MCF 10A (cell line): Measurements from ENCODE around the gene PMF1. TPM values are rescaled to one million over a fixed set of nuclear protein-coding genes. Genes with fewer than 3 reads are reported as not detected.

Source experiments
- BruUV-seq: library from RNA; stranded (reverse); fragments of 400-500 nt; replicated peaks from 2 replicates; lab custom pipeline; 2021; lab: Mats Ljungman, UMichigan
- CTCF ChIA-PET: fragments of 300-600 bp; sonication (Branson Sonifier 250); formaldehyde crosslinking; extraction: SDS; loops from one replicate; lab custom pipeline; 2021; ENCODE audit warnings: antibody characterized with exemption, inconsistent platforms; lab: Yijun Ruan, JAX
- POLR2A ChIA-PET: fragments of 300-600, 350-650 bp; sonication (Branson Sonifier 250); formaldehyde crosslinking; extraction: SDS; loops from one replicate; lab custom pipeline; 2020; ENCODE audit warnings: antibody characterized with exemption, inconsistent platforms; lab: Yijun Ruan, JAX
- DNase-seq: peaks from one replicate; pipeline ENCODE4 v3.0.0-alpha.2; 2018; ENCODE audit not compliant: unreplicated experiment
- H3K27ac Mint-ChIP-seq: one replicate; pipeline ENCODE4 v1.8.0; 2022; ENCODE audit warnings: mild to moderate bottlenecking, low read depth, mixed read lengths; ENCODE audit not compliant: unreplicated experiment
- H3K27me3 Mint-ChIP-seq: one replicate; pipeline ENCODE4 v1.8.0; 2022; ENCODE audit warnings: mixed read lengths; ENCODE audit not compliant: insufficient read depth, unreplicated experiment
- H3K36me3 Mint-ChIP-seq: one replicate; pipeline ENCODE4 v1.8.0; 2022; ENCODE audit warnings: mild to moderate bottlenecking, moderate library complexity, mixed read lengths; ENCODE audit not compliant: insufficient read depth, unreplicated experiment
- H3K4me1 Mint-ChIP-seq: one replicate; pipeline ENCODE4 v1.8.0; 2022; ENCODE audit warnings: mixed read lengths; ENCODE audit not compliant: insufficient read depth, unreplicated experiment
- H3K4me3 Mint-ChIP-seq: one replicate; pipeline ENCODE4 v1.8.0; 2022; ENCODE audit warnings: mild to moderate bottlenecking, moderate library complexity, mixed read lengths; ENCODE audit not compliant: unreplicated experiment
- H3K9me3 Mint-ChIP-seq: one replicate; pipeline ENCODE4 v1.8.0; 2022; ENCODE audit warnings: mixed read lengths; ENCODE audit not compliant: unreplicated experiment
- intact Hi-C: fragments of 100-400 bp; cut with micrococcal nuclease; formaldehyde crosslinking; loops from 2 replicates; pipeline ENCODE4 v1.14.1; 2022
- total RNA-seq: library from RNA; stranded (reverse); gene quantifications from 2 replicates; pipeline ENCODE4 v1.2.3, GENCODE V29; 2022
- TF ChIP-seq, protein P1 (sequence below): fragments of 200-600 bp; IDR thresholded peaks from one replicate; pipeline ENCODE4 v1.8.0; 2022; ENCODE audit warnings: antibody characterized with exemption, mild to moderate bottlenecking; ENCODE audit not compliant: unreplicated experiment

The PMF1 gene
- total RNA-seq, 1 experiment from 2014 or later = 77.7 TPM

DNA sequence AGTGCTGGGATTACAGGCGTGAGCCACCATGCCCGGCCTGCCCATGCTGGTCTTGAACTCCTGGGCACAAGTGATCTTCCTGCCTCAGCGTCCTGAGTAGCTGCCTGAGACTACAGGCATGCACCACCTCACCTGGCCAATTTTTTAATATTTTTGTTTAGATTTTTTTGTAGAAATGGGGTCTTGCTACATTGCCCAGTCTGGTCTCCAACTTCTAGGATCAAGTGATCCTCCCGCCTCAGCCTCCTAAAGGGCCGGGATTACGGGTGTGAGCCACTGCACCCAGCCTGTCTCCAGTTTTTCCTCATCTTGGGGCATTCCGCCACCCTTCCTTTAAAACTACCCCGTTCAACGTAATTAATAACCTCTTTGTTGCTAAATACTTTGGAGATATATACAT is 7.4 kb downstream of the PMF1 start:
- Mint-ChIP-seq H3K9me3 (no peaks in the 10 kb centered on the region), H3K27ac (no peak overlapping the region), H3K27me3 (no peaks in the 10 kb centered on the region), H3K4me3 (no peak overlapping the region), H3K36me3 (peaks cover 48% of the 10 kb centered on the region), H3K4me1 (peaks cover 38% of the 10 kb centered on the region)
- CTCF ChIA-PET = interaction anchor here (0.6 to 22.6 kb wide), 6 partner anchors 25 to 145 kb away, joined by 3 to 524 read pairs (median 3); no protein-coding TSS in a partner anchor
- intact Hi-C loops = no loop called here
- no TSS peak for BruUV-seq
- no peak for DNase-seq
- TF ChIP-seq, protein P1, sequence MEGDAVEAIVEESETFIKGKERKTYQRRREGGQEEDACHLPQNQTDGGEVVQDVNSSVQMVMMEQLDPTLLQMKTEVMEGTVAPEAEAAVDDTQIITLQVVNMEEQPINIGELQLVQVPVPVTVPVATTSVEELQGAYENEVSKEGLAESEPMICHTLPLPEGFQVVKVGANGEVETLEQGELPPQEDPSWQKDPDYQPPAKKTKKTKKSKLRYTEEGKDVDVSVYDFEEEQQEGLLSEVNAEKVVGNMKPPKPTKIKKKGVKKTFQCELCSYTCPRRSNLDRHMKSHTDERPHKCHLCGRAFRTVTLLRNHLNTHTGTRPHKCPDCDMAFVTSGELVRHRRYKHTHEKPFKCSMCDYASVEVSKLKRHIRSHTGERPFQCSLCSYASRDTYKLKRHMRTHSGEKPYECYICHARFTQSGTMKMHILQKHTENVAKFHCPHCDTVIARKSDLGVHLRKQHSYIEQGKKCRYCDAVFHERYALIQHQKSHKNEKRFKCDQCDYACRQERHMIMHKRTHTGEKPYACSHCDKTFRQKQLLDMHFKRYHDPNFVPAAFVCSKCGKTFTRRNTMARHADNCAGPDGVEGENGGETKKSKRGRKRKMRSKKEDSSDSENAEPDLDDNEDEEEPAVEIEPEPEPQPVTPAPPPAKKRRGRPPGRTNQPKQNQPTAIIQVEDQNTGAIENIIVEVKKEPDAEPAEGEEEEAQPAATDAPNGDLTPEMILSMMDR = no peak
- POLR2A ChIA-PET = interaction anchor here (1.5 to 2.4 kb wide), 2 partner anchors 91 to 125 kb away, joined by 5 to 6 read pairs; no protein-coding TSS in a partner anchor

DNA sequence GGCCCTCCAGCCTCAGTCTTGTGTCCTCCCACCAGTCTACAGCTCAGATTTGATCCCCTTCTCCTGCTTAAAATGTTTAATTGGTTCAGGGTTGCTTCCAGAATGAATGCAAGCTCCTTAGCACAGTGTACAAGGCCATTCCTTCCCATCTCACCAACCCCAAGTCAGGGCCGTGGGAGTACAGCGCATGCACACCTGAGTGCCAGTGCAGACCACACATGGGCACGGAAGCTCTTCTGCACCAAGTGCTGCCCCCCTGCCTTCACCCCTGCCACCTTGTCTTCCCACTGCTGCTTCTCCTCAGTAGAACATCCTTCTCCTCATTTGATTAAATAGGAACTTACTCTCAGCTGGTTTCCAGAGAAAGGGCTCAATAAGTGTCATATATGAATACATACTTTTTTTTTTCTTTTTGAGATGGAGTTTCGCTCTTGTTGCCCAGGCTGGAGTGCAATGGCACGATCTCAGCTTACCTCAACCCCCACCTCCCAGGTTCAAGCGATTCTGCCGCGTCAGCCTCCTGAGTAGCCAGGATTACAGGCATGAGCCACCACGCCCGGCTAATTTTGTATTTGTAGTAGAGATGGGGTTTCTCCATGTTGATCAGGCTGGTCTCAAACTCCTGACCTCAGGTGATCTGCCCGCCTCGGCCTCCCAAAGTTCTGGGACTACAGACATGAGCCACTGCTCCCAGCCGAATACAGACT is 9.3 kb downstream of the PMF1 start:
- BruUV-seq = no TSS peak
- ChIA-PET POLR2A (interaction anchor here (0.6 to 0.9 kb wide), 2 partner anchors 9 to 95 kb away, joined by 3 to 5 read pairs; partner anchors contain the start of gene PMF1), CTCF (interaction anchor here (0.6 to 22.6 kb wide), 6 partner anchors 14 to 156 kb away, joined by 3 to 524 read pairs (median 4); no protein-coding TSS in a partner anchor)
- Mint-ChIP-seq H3K4me3 (no peak overlapping the region), H3K36me3 (peaks cover 54% of the 10 kb centered on the region), H3K27ac (no peak overlapping the region), H3K27me3 (no peaks in the 10 kb centered on the region), H3K4me1 (peaks cover 42% of the 10 kb centered on the region), H3K9me3 (no peaks in the 10 kb centered on the region)
- TF ChIP-seq, protein P1 = no peak
- no peak for DNase-seq
- intact Hi-C loops = no loop called here

DNA sequence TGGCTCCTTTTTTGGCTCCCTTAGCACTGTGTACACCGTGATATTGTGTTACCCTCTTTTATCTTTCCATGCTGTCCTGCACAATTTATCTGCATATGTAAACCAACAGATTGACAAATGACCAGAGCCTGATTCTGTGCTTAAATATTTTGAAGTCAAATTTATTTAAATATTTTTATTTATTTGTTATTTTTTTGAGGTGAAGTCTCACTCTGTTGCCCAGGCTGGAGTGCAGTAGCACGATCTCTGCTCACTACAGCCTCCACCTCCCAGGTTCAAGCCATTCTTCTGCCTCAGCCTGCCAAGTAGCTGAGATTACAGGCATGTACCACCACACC is 12.8 kb downstream of the PMF1 start:
- TF ChIP-seq, protein P1 = no peak
- intact Hi-C loops = loop anchor here (1.0 kb wide), 3 partner anchors 79 to 135 kb away; no protein-coding TSS in a partner anchor
- ChIA-PET CTCF (interaction anchor here (0.6 to 22.6 kb wide), 45 partner anchors 8 to 292 kb away, joined by 3 to 524 read pairs (median 6); partner anchors contain the start of genes BGLAP, KHDC4, PAQR6 and PMF1), POLR2A (interaction anchor here (0.6 to 5.1 kb wide), 15 partner anchors 8 to 135 kb away, joined by 3 to 52 read pairs (median 3); partner anchors contain the start of genes PMF1 and SEMA4A)
- H3K9me3 Mint-ChIP-seq = no peaks in the 10 kb centered on the region
- peaks cover 27% of the 10 kb centered on the region for H3K4me1 Mint-ChIP-seq
- BruUV-seq = no TSS peak
- peak overlapping the region; percentile 10 for H3K27ac Mint-ChIP-seq
- no peak overlapping the region for H3K4me3 Mint-ChIP-seq
- DNase-seq = no peak
- H3K36me3 Mint-ChIP-seq = peaks cover 58% of the 10 kb centered on the region
- no peaks in the 10 kb centered on the region for H3K27me3 Mint-ChIP-seq

DNA sequence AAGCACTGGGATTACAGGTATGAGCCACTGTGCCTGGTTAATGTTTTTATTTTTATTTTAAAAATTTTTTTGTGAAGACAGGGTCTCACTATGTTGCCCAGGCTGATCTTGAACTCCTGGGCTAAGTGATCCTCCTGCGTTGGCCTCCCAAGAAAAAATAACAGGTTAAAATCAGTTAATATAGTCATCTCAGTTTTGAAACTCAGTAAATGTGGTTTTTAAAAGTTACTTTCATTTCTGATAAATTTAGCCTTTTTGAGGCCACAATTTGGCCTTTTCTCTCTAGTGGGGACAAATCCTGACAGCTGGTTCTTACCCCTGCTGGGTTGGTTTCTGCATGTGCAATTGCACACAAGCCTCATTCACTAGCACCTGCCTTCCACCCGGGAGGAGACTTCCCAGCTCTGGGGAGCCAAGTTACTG is 13.3 kb downstream of the PMF1 start:
- BruUV-seq = no TSS peak
- POLR2A ChIA-PET = interaction anchor here (0.7 to 5.1 kb wide), 8 partner anchors 13 to 130 kb away, joined by 3 to 52 read pairs (median 5); partner anchors contain the start of genes PMF1 and SEMA4A
- Mint-ChIP-seq H3K9me3 (no peaks in the 10 kb centered on the region), H3K36me3 (peaks cover 57% of the 10 kb centered on the region), H3K4me1 (peaks cover 24% of the 10 kb centered on the region), H3K27me3 (no peaks in the 10 kb centered on the region), H3K27ac (no peak overlapping the region), H3K4me3 (no peak overlapping the region)
- no peak for DNase-seq
- CTCF ChIA-PET = interaction anchor here (1.1 to 22.6 kb wide), 24 partner anchors 9 to 155 kb away, joined by 3 to 524 read pairs (median 10); partner anchors contain the start of genes BGLAP, PMF1, SEMA4A and SMG5
- TF ChIP-seq, protein P1 = no peak
- intact Hi-C loops = no loop called here
